Ovary (tissue), 3 donors: Measurements from ENCODE around the gene PLXNB3.

Experiments used
- POLR2A ChIP-seq: fragments of 450-650 bp; IDR thresholded peaks from one replicate; pipeline ENCODE4 v1.6.1; 2017; ENCODE audit warnings: antibody characterized with exemption, mild to moderate bottlenecking, moderate library complexity
- TF ChIP-seq, protein P1 (sequence below), 3 donors: fragments of 450-650 bp in 2 of 3; fragments of 200-600 bp in 1 of 3; IDR thresholded peaks; one replicate each; pipeline versions ENCODE4 v1.5.1 to v1.8.0; 2016 to 2022; ENCODE audit warnings: antibody characterized with exemption in 3 of 3, mild to moderate bottlenecking in 1 of 3
- donor health status: DM: no; HTN: no; CAD: no.

- TF ChIP-seq, protein P1, sequence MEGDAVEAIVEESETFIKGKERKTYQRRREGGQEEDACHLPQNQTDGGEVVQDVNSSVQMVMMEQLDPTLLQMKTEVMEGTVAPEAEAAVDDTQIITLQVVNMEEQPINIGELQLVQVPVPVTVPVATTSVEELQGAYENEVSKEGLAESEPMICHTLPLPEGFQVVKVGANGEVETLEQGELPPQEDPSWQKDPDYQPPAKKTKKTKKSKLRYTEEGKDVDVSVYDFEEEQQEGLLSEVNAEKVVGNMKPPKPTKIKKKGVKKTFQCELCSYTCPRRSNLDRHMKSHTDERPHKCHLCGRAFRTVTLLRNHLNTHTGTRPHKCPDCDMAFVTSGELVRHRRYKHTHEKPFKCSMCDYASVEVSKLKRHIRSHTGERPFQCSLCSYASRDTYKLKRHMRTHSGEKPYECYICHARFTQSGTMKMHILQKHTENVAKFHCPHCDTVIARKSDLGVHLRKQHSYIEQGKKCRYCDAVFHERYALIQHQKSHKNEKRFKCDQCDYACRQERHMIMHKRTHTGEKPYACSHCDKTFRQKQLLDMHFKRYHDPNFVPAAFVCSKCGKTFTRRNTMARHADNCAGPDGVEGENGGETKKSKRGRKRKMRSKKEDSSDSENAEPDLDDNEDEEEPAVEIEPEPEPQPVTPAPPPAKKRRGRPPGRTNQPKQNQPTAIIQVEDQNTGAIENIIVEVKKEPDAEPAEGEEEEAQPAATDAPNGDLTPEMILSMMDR (IDR thresholded peaks at IDR 0.05): no peak
- no peak for TF ChIP-seq POLR2A
Observed at GRCh38 chrX:153783378-153784013, 19.4 kb downstream of the PLXNB3 start.
